ENCODE measurements around the gene SLC35E4.

DNA sequence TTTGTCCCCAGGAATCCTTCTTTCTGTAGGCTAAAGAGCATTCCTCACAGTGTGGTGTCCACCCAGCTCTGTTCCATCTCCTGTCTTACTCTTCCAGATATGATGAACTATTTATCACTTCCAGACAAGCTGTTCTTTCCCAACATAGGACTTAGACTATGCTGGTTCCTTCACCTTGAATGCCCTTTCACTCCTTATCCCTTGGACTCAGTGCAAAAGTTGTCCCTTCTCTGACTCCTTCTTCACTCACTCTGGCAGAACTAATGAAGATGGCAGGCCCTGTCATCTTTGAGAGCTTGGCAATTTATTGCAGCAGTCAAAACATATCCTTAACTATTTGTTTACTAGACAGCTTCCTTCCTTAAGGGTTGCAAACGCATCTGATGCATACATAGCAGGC is 55.6 kb downstream of the SLC35E4 start:
- TF ChIP-seq, protein P1, sequence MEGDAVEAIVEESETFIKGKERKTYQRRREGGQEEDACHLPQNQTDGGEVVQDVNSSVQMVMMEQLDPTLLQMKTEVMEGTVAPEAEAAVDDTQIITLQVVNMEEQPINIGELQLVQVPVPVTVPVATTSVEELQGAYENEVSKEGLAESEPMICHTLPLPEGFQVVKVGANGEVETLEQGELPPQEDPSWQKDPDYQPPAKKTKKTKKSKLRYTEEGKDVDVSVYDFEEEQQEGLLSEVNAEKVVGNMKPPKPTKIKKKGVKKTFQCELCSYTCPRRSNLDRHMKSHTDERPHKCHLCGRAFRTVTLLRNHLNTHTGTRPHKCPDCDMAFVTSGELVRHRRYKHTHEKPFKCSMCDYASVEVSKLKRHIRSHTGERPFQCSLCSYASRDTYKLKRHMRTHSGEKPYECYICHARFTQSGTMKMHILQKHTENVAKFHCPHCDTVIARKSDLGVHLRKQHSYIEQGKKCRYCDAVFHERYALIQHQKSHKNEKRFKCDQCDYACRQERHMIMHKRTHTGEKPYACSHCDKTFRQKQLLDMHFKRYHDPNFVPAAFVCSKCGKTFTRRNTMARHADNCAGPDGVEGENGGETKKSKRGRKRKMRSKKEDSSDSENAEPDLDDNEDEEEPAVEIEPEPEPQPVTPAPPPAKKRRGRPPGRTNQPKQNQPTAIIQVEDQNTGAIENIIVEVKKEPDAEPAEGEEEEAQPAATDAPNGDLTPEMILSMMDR (IDR thresholded peaks at IDR 0.05), result no peak
- no peak for TF ChIP-seq POLR2A (IDR thresholded peaks at IDR 0.05)
